ENCODE results near the gene C12orf42. TPM values are rescaled to one million over a fixed set of nuclear protein-coding genes. Genes with fewer than 3 reads are reported as not detected.
"Not testable (repeated sequence)": the region's sequence is repeated elsewhere in the genome, so short reads cannot be mapped to it uniquely, and the experiment has no call there.

The C12orf42 gene
- total RNA-seq, 1 donor from 2014 or later: not detected

DNA sequence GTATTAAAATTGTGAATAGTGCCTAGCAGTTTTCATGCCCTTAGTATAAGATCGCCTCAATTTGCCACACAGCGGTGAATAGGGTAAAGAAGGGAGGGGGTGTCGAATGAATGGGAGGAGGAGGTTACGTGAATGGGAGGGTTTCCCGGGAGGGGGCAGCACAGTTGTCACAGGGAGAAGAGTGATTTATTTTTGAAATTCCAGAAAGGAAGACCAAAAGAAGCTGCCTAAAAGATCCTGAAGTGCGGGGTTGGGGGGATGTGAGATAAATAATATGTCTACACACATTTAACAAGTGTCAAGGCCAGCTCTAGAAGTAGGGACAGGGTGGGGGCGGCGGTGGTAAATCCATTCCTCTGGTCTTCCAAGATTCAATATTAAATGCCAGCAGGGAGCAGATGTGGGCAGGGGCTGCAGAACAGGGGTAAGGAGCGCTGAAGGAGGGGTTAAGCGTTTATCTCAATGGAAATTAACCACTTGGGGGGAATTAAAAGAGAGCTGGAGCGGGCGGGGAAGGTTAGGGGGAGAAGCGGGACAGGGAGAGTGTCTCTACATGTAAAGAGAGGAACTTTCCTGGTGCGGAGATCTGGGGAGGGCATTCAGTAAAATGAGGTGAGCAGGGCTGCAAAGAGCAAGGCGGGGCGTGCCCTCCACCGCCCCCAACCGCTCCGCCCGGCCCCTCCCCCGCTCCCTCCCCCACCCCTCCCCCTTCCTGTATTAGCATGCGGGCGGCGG lies 867 bp downstream of the C12orf42 start:
- DNase-seq (ENCODE audit: low read depth in 2 of 2): no peak

DNA sequence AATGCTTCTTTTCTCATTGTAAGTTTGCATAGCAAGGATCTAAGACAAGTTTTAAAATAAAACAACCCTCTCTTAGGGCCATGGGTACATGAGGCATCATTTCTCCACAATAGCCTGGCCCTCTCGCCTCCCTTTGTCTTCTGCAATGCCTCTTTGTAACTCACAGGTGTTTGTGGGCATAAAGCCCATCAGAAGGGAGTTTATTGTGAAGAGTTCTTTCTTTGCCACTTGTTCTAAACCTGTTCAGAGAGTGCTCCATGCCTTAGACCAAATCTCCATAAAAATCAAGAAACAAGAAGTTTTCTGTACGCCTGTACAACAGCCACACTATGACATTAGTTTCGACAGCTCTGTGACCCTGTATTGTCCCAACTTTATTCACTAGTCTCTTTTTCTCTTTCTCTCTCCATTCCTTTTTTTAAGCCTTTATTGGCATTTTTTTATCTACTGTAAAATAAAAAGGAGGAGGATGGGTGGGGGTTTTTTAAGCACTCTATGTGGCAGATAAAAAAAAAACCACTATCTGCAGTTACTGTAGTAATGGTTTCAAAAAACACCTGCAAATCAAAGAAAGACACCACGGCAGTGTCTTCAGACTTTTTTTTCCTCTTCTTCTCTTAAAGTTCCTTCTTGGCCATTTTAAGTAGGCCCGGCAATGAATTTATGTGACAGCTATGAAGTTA lies 1.6 kb downstream of the C12orf42 start:
- DNase-seq (ENCODE audit: low read depth in 2 of 2): no peak

- DNase-seq (ENCODE audit: low read depth in 2 of 2): no peak
Observed at GRCh38 chr12:103493199-103493598, 2.6 kb downstream of the C12orf42 start.

- no peak for DNase-seq (ENCODE audit: low read depth in 2 of 2)
Observed at GRCh38 chr12:103482365-103482764, 13.4 kb downstream of the C12orf42 start.

GRCh38 chr12:103475073-103475472 lies 20.7 kb downstream of the C12orf42 start:
- DNase-seq (ENCODE audit: low read depth in 2 of 2): no peak

GRCh38 chr12:103470664-103471063 lies 25.1 kb downstream of the C12orf42 start:
- DNase-seq (ENCODE audit: low read depth in 2 of 2): no peak

DNA sequence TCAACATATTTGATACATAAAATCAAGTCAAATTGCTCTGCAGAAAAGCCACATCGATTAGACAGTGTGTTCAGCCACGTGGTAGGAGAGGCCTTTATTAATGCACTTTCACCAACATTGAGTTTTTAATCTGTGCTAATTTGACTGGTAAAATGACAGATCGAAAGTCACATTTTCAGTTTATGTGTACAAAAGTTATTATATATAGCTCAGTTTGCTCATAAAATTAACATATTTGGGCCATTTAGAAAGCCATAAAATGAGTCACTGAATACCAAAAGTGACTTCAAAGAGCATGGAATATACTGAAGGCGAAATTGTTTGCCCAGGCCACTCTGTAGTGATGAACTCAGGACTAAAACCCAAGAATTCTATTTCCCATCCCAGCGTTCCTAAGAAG lies 26.0 kb downstream of the C12orf42 start:
- DNase-seq (ENCODE audit: low read depth in 2 of 2): no peak

- no peak for DNase-seq (ENCODE audit: low read depth in 2 of 2)
Observed at GRCh38 chr12:103468837-103469236, 26.9 kb downstream of the C12orf42 start.

- DNase-seq (ENCODE audit: low read depth in 2 of 2): no peak
Observed at GRCh38 chr12:103462675-103463074, 33.1 kb downstream of the C12orf42 start.

- no peak for DNase-seq (ENCODE audit: low read depth in 2 of 2)
Observed at GRCh38 chr12:103457471-103457870, 38.3 kb downstream of the C12orf42 start.

DNA sequence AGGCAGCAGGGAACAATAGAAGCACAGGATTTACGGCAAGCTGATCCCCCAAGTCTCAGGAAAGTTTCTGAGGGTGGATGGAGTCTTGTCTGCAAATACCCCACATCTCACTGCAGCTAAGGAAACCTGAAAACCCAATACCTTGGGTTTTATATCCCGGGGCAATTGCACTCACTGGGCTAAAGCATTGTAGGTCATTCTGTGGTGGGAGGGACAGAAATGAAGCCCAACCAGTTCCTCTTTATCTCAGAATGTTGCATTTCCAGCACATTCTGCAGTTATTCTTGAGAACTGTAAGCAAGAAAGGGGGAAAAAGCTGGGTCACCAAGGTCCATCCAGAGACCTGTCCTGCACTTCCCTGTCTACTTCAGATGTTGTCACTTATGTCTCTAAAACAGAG lies 39.8 kb downstream of the C12orf42 start:
- no peak for DNase-seq (ENCODE audit: low read depth in 2 of 2)

DNA sequence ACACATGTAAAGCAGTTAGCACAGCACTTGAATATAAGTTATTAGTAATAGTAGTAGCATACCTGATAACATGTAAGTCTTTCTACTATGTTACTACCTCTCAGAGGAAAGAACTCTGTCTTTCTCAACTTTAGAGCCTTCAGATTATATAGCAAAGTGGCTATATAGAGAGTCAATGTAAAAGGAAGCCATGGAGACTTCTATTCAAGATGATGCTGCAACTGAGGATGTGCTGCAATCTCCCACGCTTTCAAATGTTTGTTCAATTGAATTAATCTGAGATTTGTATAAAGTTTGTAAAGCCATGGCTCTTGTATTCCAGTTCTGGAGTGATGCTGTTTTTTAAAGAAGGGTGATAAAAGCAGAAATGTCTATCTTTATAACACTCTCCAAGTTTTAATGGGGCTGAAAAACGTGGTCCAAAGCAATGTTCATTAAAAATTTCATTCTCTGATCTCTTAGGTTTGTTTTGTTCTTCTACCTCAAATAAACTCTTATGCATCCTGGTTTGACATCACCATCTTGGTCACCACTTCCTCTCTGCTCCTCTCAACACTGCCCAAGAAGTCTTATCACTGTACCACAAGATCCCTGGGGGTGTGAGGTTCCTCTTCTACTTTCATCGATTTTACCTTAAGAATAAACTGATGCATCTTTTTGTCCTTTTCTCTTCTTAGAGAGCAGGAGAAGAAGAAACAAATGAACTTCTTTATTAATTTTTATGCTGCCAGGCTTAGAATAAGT lies 40.6 kb downstream of the C12orf42 start:
- DNase-seq (ENCODE audit: low read depth in 2 of 2): no peak

DNA sequence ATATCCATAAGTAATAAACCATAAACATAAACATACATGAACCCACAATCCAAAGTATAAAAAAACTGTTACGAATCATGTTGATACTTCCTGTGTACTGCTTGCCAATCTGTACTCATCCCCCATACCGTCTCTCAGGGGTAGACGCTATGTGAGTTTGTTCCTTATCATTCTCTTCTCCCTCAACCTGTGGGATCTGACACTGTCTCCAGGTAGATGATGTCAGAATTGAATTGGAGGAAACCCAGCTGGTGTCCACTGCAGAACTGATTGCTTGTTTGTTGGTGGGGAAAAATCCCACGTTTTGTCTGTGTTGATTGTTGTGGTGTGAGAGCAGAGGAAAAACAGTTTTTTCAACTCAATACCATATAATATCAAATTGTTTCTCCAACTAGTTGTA lies 50.8 kb downstream of the C12orf42 start:
- no peak for DNase-seq (ENCODE audit: low read depth in 2 of 2)

GRCh38 chr12:103442822-103443221 lies 52.9 kb downstream of the C12orf42 start:
- no peak for DNase-seq (ENCODE audit: low read depth in 2 of 2)

DNA sequence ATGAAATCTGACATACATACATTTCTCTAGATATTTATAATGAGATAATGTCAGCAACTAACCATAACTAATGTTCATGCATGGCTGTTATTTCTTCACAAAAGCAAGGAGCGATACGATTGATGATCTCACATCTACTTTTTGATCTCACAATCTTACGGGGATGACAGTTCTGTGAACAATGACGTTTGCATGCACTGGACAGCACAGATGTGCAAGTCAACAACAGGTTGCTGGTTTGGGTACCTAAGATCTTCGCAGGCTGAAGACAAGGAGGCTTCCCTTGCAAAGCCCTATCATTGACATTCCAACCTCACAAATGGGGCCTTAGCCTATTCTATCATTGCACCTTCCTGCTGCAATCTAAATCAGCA lies 53.6 kb downstream of the C12orf42 start:
- no peak for DNase-seq (ENCODE audit: low read depth in 2 of 2)

- no peak for DNase-seq (ENCODE audit: low read depth in 2 of 2)
Observed at GRCh38 chr12:103441437-103442181, 54.2 kb downstream of the C12orf42 start.

- not testable (repeated sequence) for DNase-seq (ENCODE audit: low read depth in 2 of 2)
Observed at GRCh38 chr12:103434165-103435105, 61.3 kb downstream of the C12orf42 start.

- DNase-seq (ENCODE audit: low read depth in 2 of 2): no peak
Observed at GRCh38 chr12:103431950-103432349, 63.8 kb downstream of the C12orf42 start.

DNA sequence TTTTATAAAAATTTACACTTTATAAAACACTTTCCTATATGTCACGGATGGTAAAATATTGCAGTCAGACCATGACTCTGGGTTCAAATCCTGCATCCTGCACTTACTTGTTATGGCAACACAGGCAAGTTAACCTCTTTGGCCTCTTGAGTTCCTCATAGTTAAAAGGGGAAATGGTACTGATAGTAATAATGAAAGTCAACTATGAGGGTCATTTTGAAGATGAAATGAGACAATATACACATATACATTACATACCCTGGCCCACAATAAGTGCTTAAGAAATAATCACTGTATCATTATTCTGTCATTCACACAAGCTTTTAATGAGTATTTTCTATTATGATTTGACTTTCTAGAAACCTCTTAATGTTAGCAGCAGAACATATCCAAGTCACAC lies 64.4 kb downstream of the C12orf42 start:
- DNase-seq (ENCODE audit: low read depth in 2 of 2): no peak

DNA sequence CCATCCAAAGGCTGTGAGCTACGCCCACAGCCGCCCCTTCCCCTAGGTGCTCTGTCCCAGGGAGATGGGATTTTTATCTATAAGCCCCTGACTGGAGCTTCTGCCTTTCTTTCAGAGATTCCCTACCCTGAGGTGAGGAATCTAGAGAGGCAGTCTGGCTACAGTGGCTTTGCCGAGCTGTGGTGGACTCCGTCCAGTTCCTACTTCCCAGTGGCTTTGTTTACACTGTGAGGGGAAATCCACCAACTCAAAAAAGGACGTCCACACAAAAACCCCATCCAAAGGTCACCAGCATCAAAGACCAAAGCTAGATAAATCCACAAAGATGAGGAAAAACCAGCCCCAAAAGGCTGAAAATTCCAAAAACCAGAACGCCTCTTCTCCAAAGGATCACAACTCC lies 70.1 kb downstream of the C12orf42 start:
- DNase-seq (ENCODE audit: low read depth in 2 of 2): not testable (repeated sequence)
